ENCODE results near the gene ENAH. TPM values are rescaled to one million over a fixed set of nuclear protein-coding genes. Genes with fewer than 3 reads are reported as not detected.
A peak's percentile ranks its signal among the peaks of the same experiment; 100 is the strongest.

The ENAH gene
- polyA plus RNA-seq, 1 donor from 2014 or later = 0.04 TPM

- no peak overlapping the region for H3K27ac Mint-ChIP-seq
- H3K27me3 Mint-ChIP-seq = no peaks in the 10 kb centered on the region
- no peaks in the 10 kb centered on the region for H3K9me3 Mint-ChIP-seq
- peaks cover 2% of the 10 kb centered on the region for H3K36me3 Mint-ChIP-seq
- H3K4me3 Mint-ChIP-seq = no peak overlapping the region
- H3K4me1 Mint-ChIP-seq = no peaks in the 10 kb centered on the region
Measured at GRCh38 chr1:225611537-225612223, 41.2 kb downstream of the ENAH start.

DNA sequence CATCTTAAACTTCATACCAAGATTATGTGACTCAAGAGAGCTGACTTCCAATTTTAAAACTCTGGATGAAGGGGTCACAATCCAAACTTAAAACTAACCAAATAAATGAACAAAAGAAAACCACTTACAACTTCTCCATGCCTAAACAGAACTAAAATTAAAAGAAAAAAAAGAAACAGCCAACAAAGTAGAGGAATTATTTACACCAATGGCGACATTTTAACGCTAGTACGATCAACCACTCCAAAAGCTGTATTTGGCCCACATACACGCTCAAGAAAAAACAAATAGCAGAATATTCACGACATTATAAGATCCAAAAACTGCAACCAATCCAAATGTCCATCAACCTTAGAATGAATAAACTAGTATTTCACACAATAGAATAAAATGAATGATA, 42.4 kb downstream of the ENAH start:
- Mint-ChIP-seq H3K27ac (no peak overlapping the region), H3K4me3 (no peak overlapping the region), H3K36me3 (peaks cover 2% of the 10 kb centered on the region), H3K4me1 (no peaks in the 10 kb centered on the region), H3K27me3 (no peaks in the 10 kb centered on the region), H3K9me3 (no peaks in the 10 kb centered on the region)

DNA sequence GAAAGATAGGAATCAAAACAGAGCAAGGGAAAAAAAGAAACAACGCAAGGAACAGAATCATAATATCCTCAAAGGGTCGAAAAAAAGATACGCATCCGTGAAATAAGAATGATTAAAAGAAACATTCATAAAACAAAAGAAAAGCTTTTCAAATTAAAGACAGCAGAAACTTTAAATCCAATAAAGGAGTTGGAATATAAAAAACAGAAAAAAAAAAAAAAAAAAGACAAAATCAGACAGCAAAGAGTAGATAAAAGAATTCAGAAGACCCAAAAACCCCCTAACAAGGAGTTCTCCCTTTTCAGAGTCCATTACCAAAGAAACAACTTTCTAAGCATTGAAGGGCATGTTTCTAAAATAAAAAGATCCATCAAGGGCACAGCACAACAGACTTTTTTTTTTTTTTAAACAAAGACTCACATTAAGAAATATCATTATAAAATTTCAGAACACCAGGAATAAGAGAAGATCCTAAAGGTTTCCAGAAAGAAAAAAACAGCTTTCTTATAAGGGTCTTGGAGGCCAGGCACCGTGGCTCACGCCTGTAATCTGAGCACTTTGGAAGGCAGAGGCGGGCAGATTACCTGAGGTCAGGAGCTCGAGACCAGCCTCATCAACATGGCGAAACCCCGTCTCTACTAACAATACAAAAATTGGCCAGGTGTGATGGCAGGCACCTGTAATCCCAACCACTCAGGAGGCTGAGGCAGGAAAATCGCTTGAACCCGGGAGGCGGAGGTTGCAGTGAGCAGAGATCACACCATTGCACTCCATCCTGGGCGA, 44.7 kb downstream of the ENAH start:
- Mint-ChIP-seq H3K9me3 (no peaks in the 10 kb centered on the region), H3K27me3 (no peaks in the 10 kb centered on the region), H3K27ac (no peak overlapping the region), H3K36me3 (no peaks in the 10 kb centered on the region), H3K4me3 (no peak overlapping the region), H3K4me1 (no peaks in the 10 kb centered on the region)

DNA sequence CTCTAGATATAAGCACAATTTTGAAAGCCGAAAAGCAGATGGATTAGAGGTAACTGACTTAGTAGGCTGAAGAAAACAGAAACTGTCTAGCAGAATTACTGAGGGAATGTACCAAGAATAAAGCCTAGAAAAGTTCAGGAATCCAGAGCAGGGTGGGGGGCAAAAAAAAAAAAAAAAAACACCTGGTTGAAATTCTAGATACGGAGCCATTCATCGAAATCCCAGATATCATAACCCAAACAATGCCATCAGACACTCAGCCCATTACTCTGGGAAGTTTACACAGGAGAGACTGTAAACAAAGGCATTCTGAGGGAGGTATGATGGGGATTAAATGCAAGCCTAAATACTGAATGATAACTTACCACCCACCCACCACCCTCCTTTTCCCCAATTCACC, 45.6 kb downstream of the ENAH start:
- Mint-ChIP-seq H3K27me3 (no peaks in the 10 kb centered on the region), H3K4me3 (no peak overlapping the region), H3K36me3 (no peaks in the 10 kb centered on the region), H3K27ac (no peak overlapping the region), H3K4me1 (no peaks in the 10 kb centered on the region), H3K9me3 (no peaks in the 10 kb centered on the region)

- peaks cover 0 to 1% (median 0%) of the 10 kb centered on the region in 3 donors for H3K4me1 Mint-ChIP-seq
- peaks cover 0 to 5% (median 4%) of the 10 kb centered on the region in 3 donors for H3K9me3 Mint-ChIP-seq
- H3K4me3 Mint-ChIP-seq = no peak overlapping the region
- no peaks in the 10 kb centered on the region for H3K27me3 Mint-ChIP-seq
- H3K36me3 Mint-ChIP-seq = no peaks in the 10 kb centered on the region
- no peak overlapping the region for H3K27ac Mint-ChIP-seq
Measured at GRCh38 chr1:225603538-225604354, 49.2 kb downstream of the ENAH start.

DNA sequence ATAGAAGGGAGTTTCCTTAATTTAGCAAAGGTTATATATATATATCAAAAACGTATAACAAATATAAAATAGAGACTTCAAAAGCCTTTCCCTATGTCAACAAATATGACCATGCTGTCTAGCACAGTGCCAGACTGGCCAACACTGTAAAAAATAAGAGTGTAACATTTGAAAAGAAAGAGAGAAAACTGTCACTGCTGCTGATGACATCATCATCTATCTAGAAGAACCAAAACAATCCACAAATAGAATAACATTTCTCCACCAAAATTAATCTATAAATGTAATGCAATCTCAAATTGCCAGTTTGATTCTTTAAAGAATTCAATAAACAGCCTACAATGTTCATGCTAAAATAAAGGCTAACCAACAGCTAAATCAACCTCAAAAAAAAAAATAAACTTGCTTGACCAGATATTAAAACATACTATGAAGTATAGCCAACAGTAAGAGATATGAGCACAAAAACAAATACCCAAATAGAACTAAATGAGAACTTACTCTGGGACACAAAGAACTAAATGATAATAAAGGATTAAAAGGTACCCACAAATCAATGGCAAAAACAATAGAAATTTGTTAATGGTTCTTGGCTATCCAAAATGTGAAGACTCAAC, 50.2 kb downstream of the ENAH start:
- no peak overlapping the region for H3K4me3 Mint-ChIP-seq
- H3K27ac Mint-ChIP-seq = no peak overlapping the region
- H3K4me1 Mint-ChIP-seq = peaks cover 0 to 1% (median 0%) of the 10 kb centered on the region in 3 donors
- no peaks in the 10 kb centered on the region for H3K27me3 Mint-ChIP-seq
- H3K36me3 Mint-ChIP-seq = peaks cover 2% of the 10 kb centered on the region
- peaks cover 0 to 5% (median 4%) of the 10 kb centered on the region in 3 donors for H3K9me3 Mint-ChIP-seq

- H3K9me3 Mint-ChIP-seq = peaks cover 0 to 5% (median 4%) of the 10 kb centered on the region in 3 donors
- H3K4me3 Mint-ChIP-seq = peak overlapping the region in 1 of 4 donors; percentile 37
- no peak overlapping the region for H3K27ac Mint-ChIP-seq
- peaks cover 0 to 1% (median 0%) of the 10 kb centered on the region in 3 donors for H3K4me1 Mint-ChIP-seq
- no peaks in the 10 kb centered on the region for H3K27me3 Mint-ChIP-seq
- H3K36me3 Mint-ChIP-seq = peaks cover 2% of the 10 kb centered on the region
Measured at GRCh38 chr1:225601902-225602589, 50.9 kb downstream of the ENAH start.

GRCh38 chr1:225598847-225599246, 54.1 kb downstream of the ENAH start:
- no peak overlapping the region for H3K27ac Mint-ChIP-seq
- H3K9me3 Mint-ChIP-seq = peaks cover 0 to 5% (median 4%) of the 10 kb centered on the region in 3 donors
- H3K36me3 Mint-ChIP-seq = peaks cover 4% of the 10 kb centered on the region
- H3K4me3 Mint-ChIP-seq = no peak overlapping the region
- H3K4me1 Mint-ChIP-seq = peaks cover 0 to 1% (median 0%) of the 10 kb centered on the region in 3 donors
- no peaks in the 10 kb centered on the region for H3K27me3 Mint-ChIP-seq

GRCh38 chr1:225597926-225598575, 54.9 kb downstream of the ENAH start:
- Mint-ChIP-seq H3K36me3 (peaks cover 4% of the 10 kb centered on the region), H3K4me1 (peaks cover 0 to 1% (median 0%) of the 10 kb centered on the region in 3 donors), H3K9me3 (peaks cover 0 to 5% (median 4%) of the 10 kb centered on the region in 3 donors), H3K27me3 (no peaks in the 10 kb centered on the region), H3K4me3 (peak overlapping the region in 1 of 4 donors; percentile 60), H3K27ac (no peak overlapping the region)

GRCh38 chr1:225596736-225597135, 56.2 kb downstream of the ENAH start:
- Mint-ChIP-seq H3K4me1 (peaks cover 0 to 2% (median under 1%) of the 10 kb centered on the region in 3 donors), H3K36me3 (peaks cover 4% of the 10 kb centered on the region)

GRCh38 chr1:225595974-225596551, 56.9 kb downstream of the ENAH start:
- peaks cover 0 to 5% (median 4%) of the 10 kb centered on the region in 3 donors for H3K9me3 Mint-ChIP-seq
- peaks cover 0 to 2% (median 0%) of the 10 kb centered on the region in 3 donors for H3K4me1 Mint-ChIP-seq
- no peak overlapping the region for H3K27ac Mint-ChIP-seq
- H3K36me3 Mint-ChIP-seq = peaks cover 4% of the 10 kb centered on the region
- no peaks in the 10 kb centered on the region for H3K27me3 Mint-ChIP-seq
- H3K4me3 Mint-ChIP-seq = no peak overlapping the region

More at GRCh38 chr1:225596736-225597135, 56.2 kb downstream of the ENAH start:
- no peak overlapping the region for H3K27ac Mint-ChIP-seq
- H3K4me3 Mint-ChIP-seq = no peak overlapping the region
- H3K9me3 Mint-ChIP-seq = peaks cover 0 to 5% (median 4%) of the 10 kb centered on the region in 3 donors
- H3K27me3 Mint-ChIP-seq = no peaks in the 10 kb centered on the region

GRCh38 chr1:225595452-225595851, 57.5 kb downstream of the ENAH start:
- Mint-ChIP-seq H3K4me3 (no peak overlapping the region), H3K36me3 (peaks cover 4% of the 10 kb centered on the region), H3K4me1 (peaks cover 0 to 2% (median 0%) of the 10 kb centered on the region in 3 donors), H3K27me3 (no peaks in the 10 kb centered on the region), H3K9me3 (peaks cover 0 to 4% (median 3%) of the 10 kb centered on the region in 3 donors), H3K27ac (no peak overlapping the region)

- Mint-ChIP-seq H3K27me3 (no peaks in the 10 kb centered on the region), H3K27ac (no peak overlapping the region), H3K9me3 (no peaks in the 10 kb centered on the region), H3K4me1 (peaks cover 0 to 2% (median 0%) of the 10 kb centered on the region in 3 donors), H3K4me3 (no peak overlapping the region), H3K36me3 (peaks cover 4% of the 10 kb centered on the region)
Measured at GRCh38 chr1:225593414-225593813, 59.5 kb downstream of the ENAH start.
